Measurements from ENCODE around the gene PRTG.

- TF ChIP-seq CTCF (conservative IDR thresholded peaks at IDR 0.05; ENCODE audit: low read depth in 2 of 2) (no peak), POLR2AphosphoS5 (IDR thresholded peaks at IDR 0.05; ENCODE audit: low read depth) (no peak), ZNF331 (CRISPR knock-in tag; IDR thresholded peaks at IDR 0.05; ENCODE audit: low read depth) (no peak), EZH2 (IDR thresholded peaks at IDR 0.05; ENCODE audit: low read depth, unreplicated experiment) (no peak), ZNF114 (CRISPR knock-in tag; IDR thresholded peaks at IDR 0.05) (no peak), REST (IDR thresholded peaks at IDR 0.05; ENCODE audit: unreplicated experiment) (no peak), EZH2phosphoT487 (IDR thresholded peaks at IDR 0.05; ENCODE audit: unreplicated experiment) (no peak), CREB1 (CRISPR knock-in tag; IDR thresholded peaks at IDR 0.05; ENCODE audit: low read depth) (no peak), ETS1 (IDR thresholded peaks at IDR 0.05) (no peak)
- TF ChIP-seq, protein P1, sequence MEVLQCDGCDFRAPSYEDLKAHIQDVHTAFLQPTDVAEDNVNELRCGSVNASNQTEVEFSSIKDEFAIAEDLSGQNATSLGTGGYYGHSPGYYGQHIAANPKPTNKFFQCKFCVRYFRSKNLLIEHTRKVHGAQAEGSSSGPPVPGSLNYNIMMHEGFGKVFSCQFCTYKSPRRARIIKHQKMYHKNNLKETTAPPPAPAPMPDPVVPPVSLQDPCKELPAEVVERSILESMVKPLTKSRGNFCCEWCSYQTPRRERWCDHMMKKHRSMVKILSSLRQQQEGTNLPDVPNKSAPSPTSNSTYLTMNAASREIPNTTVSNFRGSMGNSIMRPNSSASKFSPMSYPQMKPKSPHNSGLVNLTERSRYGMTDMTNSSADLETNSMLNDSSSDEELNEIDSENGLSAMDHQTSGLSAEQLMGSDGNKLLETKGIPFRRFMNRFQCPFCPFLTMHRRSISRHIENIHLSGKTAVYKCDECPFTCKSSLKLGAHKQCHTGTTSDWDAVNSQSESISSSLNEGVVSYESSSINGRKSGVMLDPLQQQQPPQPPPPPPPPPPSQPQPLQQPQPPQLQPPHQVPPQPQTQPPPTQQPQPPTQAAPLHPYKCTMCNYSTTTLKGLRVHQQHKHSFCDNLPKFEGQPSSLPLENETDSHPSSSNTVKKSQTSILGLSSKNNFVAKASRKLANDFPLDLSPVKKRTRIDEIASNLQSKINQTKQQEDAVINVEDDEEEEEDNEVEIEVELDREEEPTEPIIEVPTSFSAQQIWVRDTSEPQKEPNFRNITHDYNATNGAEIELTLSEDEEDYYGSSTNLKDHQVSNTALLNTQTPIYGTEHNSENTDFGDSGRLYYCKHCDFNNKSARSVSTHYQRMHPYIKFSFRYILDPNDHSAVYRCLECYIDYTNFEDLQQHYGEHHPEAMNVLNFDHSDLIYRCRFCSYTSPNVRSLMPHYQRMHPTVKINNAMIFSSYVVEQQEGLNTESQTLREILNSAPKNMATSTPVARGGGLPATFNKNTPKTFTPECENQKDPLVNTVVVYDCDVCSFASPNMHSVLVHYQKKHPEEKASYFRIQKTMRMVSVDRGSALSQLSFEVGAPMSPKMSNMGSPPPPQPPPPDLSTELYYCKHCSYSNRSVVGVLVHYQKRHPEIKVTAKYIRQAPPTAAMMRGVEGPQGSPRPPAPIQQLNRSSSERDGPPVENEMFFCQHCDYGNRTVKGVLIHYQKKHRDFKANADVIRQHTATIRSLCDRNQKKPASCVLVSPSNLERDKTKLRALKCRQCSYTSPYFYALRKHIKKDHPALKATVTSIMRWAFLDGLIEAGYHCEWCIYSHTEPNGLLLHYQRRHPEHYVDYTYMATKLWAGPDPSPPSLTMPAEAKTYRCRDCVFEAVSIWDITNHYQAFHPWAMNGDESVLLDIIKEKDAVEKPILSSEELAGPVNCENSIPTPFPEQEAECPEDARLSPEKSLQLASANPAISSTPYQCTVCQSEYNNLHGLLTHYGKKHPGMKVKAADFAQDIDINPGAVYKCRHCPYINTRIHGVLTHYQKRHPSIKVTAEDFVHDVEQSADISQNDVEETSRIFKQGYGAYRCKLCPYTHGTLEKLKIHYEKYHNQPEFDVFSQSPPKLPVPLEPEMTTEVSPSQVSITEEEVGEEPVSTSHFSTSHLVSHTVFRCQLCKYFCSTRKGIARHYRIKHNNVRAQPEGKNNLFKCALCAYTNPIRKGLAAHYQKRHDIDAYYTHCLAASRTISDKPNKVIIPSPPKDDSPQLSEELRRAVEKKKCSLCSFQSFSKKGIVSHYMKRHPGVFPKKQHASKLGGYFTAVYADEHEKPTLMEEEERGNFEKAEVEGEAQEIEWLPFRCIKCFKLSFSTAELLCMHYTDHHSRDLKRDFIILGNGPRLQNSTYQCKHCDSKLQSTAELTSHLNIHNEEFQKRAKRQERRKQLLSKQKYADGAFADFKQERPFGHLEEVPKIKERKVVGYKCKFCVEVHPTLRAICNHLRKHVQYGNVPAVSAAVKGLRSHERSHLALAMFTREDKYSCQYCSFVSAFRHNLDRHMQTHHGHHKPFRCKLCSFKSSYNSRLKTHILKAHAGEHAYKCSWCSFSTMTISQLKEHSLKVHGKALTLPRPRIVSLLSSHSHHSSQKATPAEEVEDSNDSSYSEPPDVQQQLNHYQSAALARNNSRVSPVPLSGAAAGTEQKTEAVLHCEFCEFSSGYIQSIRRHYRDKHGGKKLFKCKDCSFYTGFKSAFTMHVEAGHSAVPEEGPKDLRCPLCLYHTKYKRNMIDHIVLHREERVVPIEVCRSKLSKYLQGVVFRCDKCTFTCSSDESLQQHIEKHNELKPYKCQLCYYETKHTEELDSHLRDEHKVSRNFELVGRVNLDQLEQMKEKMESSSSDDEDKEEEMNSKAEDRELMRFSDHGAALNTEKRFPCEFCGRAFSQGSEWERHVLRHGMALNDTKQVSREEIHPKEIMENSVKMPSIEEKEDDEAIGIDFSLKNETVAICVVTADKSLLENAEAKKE (CRISPR knock-in tag; IDR thresholded peaks at IDR 0.05): no peak
Measured at GRCh38 chr15:55764398-55764797, 21.4 kb upstream of the PRTG start.

Data from GM23338 (cell line).